Hindlimb muscle (tissue), 1 donor: ENCODE results near the gene CUEDC1. TPM values are rescaled to one million over a fixed set of nuclear protein-coding genes. Genes with fewer than 3 reads are reported as not detected.
"Not testable (repeated sequence)": the region's sequence is repeated elsewhere in the genome, so short reads cannot be mapped to it uniquely, and the experiment has no call there.

ENCODE experiments used
- DNase-seq: peaks from one replicate; pipeline ENCODE4 v3.0.0-alpha.2; 2013
- polyA plus RNA-seq: library from polyadenylated mRNA; unstranded; fragments of 120-200 nt; gene quantifications from one replicate; pipeline ENCODE4 v1.2.1, GENCODE V29; 2013; ENCODE audit not compliant: insufficient read length

CUEDC1 gene
- polyA plus RNA-seq, 1 donor, result 54.0 TPM

- no peak for DNase-seq
Observed at GRCh38 chr17:57938061-57938502, 17.1 kb downstream of the CUEDC1 start.

- no peak for DNase-seq
Observed at GRCh38 chr17:57937492-57937891, 17.7 kb downstream of the CUEDC1 start.

- peak; percentile 68 for DNase-seq
Observed at GRCh38 chr17:57935833-57936807, 19.1 kb downstream of the CUEDC1 start.

GRCh38 chr17:57931488-57932137 lies 23.6 kb downstream of the CUEDC1 start:
- no peak for DNase-seq

GRCh38 chr17:57930239-57930638 lies 25.0 kb downstream of the CUEDC1 start:
- no peak for DNase-seq

- DNase-seq, result no peak
Observed at GRCh38 chr17:57929386-57929785, 25.8 kb downstream of the CUEDC1 start.

- DNase-seq, result no peak
Observed at GRCh38 chr17:57928928-57929327, 26.3 kb downstream of the CUEDC1 start.

GRCh38 chr17:57927048-57927723 lies 28.0 kb downstream of the CUEDC1 start:
- no peak for DNase-seq

- DNase-seq, result no peak
Observed at GRCh38 chr17:57926723-57927047, 28.5 kb downstream of the CUEDC1 start.

GRCh38 chr17:57925361-57925990 lies 29.7 kb downstream of the CUEDC1 start:
- no peak for DNase-seq

GRCh38 chr17:57924677-57925076 lies 30.5 kb downstream of the CUEDC1 start:
- no peak for DNase-seq

- DNase-seq, result no peak
Observed at GRCh38 chr17:57923182-57923872, 31.9 kb downstream of the CUEDC1 start.

GRCh38 chr17:57922745-57923144 lies 32.5 kb downstream of the CUEDC1 start:
- not testable (repeated sequence) for DNase-seq

- no peak for DNase-seq
Observed at GRCh38 chr17:57920916-57921703, 34.1 kb downstream of the CUEDC1 start.

GRCh38 chr17:57919918-57920317 lies 35.3 kb downstream of the CUEDC1 start:
- no peak for DNase-seq

- DNase-seq, result no peak
Observed at GRCh38 chr17:57918017-57918895, 37.0 kb downstream of the CUEDC1 start.

GRCh38 chr17:57916925-57917858 lies 38.0 kb downstream of the CUEDC1 start:
- DNase-seq, result no peak

GRCh38 chr17:57915985-57916757 lies 39.0 kb downstream of the CUEDC1 start:
- DNase-seq, result no peak
